ENCODE data around the gene DDN.

The DDN gene

DNA sequence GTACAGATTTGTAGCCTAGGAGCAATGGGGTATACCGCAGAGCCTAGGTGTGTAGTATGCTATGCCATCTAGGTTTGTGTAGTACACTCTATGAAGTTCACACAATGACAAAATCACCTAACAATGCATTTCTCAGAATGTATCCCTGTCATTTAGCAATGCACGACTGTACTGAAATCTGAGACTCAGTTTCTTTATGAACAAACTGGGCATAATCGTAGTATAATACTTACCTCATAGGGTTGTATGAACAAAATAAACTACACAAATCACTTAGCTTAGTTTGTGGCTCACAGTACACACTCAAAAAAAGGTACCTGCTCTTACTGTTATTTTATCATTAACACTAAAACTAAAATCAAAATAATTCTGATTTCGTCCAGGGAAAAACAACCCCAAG, 26.3 kb upstream of the DDN start:
- DNase-seq (ENCODE audit: low read depth, low spot score) = no peak
- H3K4me3 ChIP-seq (ENCODE audit: low read depth, low read length) = no peak overlapping the region
- CTCF ChIA-PET = interaction anchor here (2.6 kb wide), 1 partner anchor 18 kb away, joined by 15 read pairs; no protein-coding TSS in a partner anchor
- POLR2A ChIA-PET = no interaction called here
- TF ChIP-seq, protein P1, sequence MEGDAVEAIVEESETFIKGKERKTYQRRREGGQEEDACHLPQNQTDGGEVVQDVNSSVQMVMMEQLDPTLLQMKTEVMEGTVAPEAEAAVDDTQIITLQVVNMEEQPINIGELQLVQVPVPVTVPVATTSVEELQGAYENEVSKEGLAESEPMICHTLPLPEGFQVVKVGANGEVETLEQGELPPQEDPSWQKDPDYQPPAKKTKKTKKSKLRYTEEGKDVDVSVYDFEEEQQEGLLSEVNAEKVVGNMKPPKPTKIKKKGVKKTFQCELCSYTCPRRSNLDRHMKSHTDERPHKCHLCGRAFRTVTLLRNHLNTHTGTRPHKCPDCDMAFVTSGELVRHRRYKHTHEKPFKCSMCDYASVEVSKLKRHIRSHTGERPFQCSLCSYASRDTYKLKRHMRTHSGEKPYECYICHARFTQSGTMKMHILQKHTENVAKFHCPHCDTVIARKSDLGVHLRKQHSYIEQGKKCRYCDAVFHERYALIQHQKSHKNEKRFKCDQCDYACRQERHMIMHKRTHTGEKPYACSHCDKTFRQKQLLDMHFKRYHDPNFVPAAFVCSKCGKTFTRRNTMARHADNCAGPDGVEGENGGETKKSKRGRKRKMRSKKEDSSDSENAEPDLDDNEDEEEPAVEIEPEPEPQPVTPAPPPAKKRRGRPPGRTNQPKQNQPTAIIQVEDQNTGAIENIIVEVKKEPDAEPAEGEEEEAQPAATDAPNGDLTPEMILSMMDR (IDR thresholded peaks at IDR 0.05; ENCODE audit: insufficient read depth, low read length, missing control alignments) = no peak

DNA sequence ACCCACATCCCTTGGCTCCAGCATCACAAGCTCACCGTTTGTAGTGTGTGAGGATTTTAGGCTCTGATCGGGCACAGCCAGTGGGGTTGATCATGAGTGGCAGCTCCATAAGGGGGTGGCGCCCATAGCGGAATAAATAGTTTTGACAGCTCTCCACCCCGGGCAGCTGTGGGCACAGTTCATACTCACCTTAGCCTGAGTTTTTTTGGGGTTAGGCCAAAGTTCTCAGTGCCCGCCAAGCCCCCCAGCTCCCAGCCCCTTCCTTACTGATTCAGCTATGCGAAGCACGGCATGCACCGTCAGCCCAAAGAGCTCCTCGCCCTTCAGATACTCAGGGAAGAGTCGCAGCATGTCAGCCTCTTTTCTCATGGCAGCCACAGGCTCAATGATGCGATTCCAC, 25.4 kb upstream of the DDN start:
- TF ChIP-seq, protein P1 (IDR thresholded peaks at IDR 0.05; ENCODE audit: insufficient read depth, low read length, missing control alignments) = no peak
- POLR2A ChIA-PET = no interaction called here
- CTCF ChIA-PET = interaction anchor here (1.2 to 2.6 kb wide), 2 partner anchors 13 to 19 kb away, joined by 5 to 15 read pairs; no protein-coding TSS in a partner anchor
- DNase-seq (ENCODE audit: low read depth, low spot score) = no peak
- H3K4me3 ChIP-seq (ENCODE audit: low read depth, low read length) = no peak overlapping the region

DNA sequence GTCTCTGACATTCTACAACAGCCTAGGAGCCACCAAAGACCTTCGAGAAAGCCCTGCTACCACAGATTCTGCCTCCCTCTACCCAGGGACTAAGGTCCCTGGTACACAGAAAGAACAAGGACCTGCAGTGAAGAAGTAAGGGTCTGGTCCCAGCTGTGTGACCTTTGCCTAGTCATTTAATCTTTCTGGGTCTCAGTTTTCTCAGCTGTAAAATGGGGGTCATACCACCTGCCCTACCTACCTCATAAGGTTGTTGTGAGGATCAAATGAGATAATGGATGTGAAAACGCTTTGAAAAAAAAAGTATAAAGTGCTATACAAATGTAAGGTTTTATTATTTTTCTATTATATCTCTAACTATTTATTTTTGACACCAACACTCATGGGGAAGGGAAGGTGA, 24.6 kb upstream of the DDN start:
- no peak overlapping the region for H3K4me3 ChIP-seq (ENCODE audit: low read depth, low read length)
- CTCF ChIA-PET = interaction anchor here (0.9 to 1.6 kb wide), 4 partner anchors 10 to 171 kb away, joined by 3 to 5 read pairs (median 4); no protein-coding TSS in a partner anchor
- TF ChIP-seq, protein P1 (IDR thresholded peaks at IDR 0.05; ENCODE audit: insufficient read depth, low read length, missing control alignments) = no peak
- DNase-seq (ENCODE audit: low read depth, low spot score) = no peak
- POLR2A ChIA-PET = no interaction called here

DNA sequence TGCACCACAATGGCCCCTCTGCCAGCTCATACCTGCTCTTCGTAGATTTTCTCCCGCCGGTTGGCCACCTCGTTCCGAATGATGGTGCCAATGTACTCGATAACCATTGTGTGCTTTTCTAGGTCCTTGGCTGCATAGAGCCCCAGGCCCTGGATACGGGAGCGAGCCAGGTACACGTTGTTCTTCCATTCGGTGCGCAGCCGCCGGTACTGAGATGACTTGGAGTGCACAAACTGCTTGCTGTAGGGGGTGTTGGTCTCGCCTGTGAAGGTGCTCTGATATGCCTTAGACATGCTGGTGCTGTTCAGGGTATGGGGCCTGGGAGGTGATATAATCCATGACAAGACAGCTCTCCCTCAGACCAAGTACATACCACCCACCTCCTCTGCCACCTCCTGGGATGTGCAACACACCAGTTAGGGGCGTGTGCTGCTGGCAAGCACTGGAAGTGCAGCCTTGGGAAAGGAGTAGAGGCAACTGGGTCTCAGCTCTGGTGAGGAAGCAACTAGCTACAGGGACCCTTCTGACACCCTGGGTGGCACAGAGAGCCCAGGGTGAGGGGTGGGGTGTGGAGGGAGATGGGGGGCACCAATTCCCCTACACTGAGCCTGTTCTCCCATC, 23.5 kb upstream of the DDN start:
- CTCF ChIA-PET = interaction anchor here (0.7 to 4.0 kb wide), 4 partner anchors 9 to 170 kb away, joined by 3 to 37 read pairs (median 3); no protein-coding TSS in a partner anchor
- TF ChIP-seq, protein P1 (IDR thresholded peaks at IDR 0.05; ENCODE audit: insufficient read depth, low read length, missing control alignments) = no peak
- DNase-seq (ENCODE audit: low read depth, low spot score) = no peak
- H3K4me3 ChIP-seq (ENCODE audit: low read depth, low read length) = no peak overlapping the region
- POLR2A ChIA-PET = no interaction called here

DNA sequence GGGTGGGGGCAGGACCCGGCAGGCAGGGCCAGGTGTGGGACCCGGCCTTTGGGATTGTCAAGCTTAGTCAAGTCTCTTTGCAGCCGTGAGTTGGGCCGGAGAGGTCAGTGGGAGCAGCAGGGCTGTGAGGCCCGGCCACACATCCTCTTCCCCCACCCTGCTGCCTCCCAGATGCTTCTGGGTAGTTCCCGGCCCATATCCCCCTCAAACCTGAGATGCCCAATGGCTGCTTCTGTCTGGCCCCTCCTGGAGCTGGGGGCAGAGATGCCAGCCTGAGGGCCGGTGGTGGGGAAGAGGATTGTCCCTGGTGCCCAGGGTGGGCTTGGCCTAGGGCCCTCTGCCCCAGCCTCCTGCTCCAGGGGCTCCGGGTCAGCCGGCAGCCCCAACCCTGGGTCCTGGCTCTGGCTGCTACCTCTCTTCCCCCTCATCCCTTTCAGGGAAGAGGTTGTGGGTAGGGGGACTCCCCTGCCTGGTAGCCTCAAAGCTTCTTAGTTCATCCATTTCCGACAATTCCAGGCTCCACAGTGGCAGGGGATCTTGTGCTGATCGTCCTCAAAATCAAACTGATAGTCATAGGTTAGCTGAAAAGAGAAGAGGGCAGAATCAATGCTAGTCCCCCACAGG, 22.2 kb upstream of the DDN start:
- DNase-seq (ENCODE audit: low read depth, low spot score) = no peak
- TF ChIP-seq, protein P1 (IDR thresholded peaks at IDR 0.05; ENCODE audit: insufficient read depth, low read length, missing control alignments) = no peak
- POLR2A ChIA-PET = interaction anchor here (1.3 kb wide), 1 partner anchor 12 kb away, joined by 4 read pairs; no protein-coding TSS in a partner anchor
- no peak overlapping the region for H3K4me3 ChIP-seq (ENCODE audit: low read depth, low read length)
- CTCF ChIA-PET = interaction anchor here (0.8 to 4.0 kb wide), 7 partner anchors 10 to 72 kb away, joined by 3 to 37 read pairs (median 14); no protein-coding TSS in a partner anchor

DNA sequence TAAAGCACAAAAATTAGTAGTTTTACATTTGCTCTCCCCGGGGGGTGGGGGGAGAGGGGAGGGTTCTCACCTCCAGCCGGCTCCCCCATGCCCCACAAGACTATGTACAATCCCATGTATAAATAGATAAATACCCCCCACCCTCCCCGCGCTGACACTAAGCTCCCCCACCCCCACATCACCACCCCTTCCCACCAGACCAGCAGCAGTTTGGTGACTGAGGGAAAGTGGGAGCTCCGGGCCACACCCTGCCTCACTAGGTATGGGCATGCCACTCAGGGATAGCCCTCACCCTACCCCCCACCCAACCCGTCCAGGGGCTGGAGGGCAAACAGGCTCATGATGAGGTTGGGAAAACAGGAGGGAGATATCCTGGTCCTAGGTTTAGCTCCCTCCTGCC, 21.3 kb upstream of the DDN start:
- TF ChIP-seq, protein P1 (IDR thresholded peaks at IDR 0.05; ENCODE audit: insufficient read depth, low read length, missing control alignments) = no peak
- no peak for DNase-seq (ENCODE audit: low read depth, low spot score)

More for the DNA sequence above, 21.3 kb upstream of the DDN start:
- POLR2A ChIA-PET = interaction anchor here (1.0 to 1.3 kb wide), 2 partner anchors 13 to 20 kb away, joined by 3 to 4 read pairs; no protein-coding TSS in a partner anchor
- CTCF ChIA-PET = interaction anchor here (0.6 to 4.0 kb wide), 11 partner anchors 11 to 73 kb away, joined by 3 to 37 read pairs (median 9); no protein-coding TSS in a partner anchor
- H3K4me3 ChIP-seq (ENCODE audit: low read depth, low read length) = no peak overlapping the region
